Nephron (organoid): ENCODE measurements around the gene HENMT1.
A peak's percentile ranks its signal among the peaks of the same experiment; 100 is the strongest.

Experiments
- H3K27ac Mint-ChIP-seq, 3 experiments: 2 replicates each; pipeline ENCODE4 v1.8.0; 2020; ENCODE audit warnings: mixed read lengths in 3 of 3, mild to moderate bottlenecking in 2 of 3, moderate library complexity in 1 of 3
- H3K27me3 Mint-ChIP-seq: 2 replicates; pipeline ENCODE4 v1.8.0; 2021; ENCODE audit warnings: low read depth, mild to moderate bottlenecking, moderate library complexity, mixed read lengths
- H3K36me3 Mint-ChIP-seq: 2 replicates; pipeline ENCODE4 v1.8.0; 2020; ENCODE audit warnings: low read depth, mixed read lengths
- H3K4me1 Mint-ChIP-seq: 2 replicates; pipeline ENCODE4 v1.8.0; 2020; ENCODE audit warnings: mixed read lengths
- H3K4me3 Mint-ChIP-seq, 3 experiments: 2 replicates each; pipeline ENCODE4 v1.8.0; 2020; ENCODE audit warnings: mild to moderate bottlenecking in 3 of 3, mixed read lengths in 3 of 3, moderate library complexity in 2 of 3
- H3K9me3 Mint-ChIP-seq: 2 replicates; pipeline ENCODE4 v1.8.0; 2020; ENCODE audit warnings: mixed read lengths
- CTCF ChIP-seq, 3 experiments: fragments of 200-600 bp; sonication (generic); IDR thresholded peaks; one replicate each; pipeline ENCODE4 v1.5.0; 2021; ENCODE audit warnings: antibody characterized with exemption in 3 of 3; ENCODE audit not compliant: unreplicated experiment in 3 of 3

Gene HENMT1

GRCh38 chr1:108665067-108665466 lies 4.2 kb upstream of the HENMT1 start:
- no peak for TF ChIP-seq CTCF (IDR thresholded peaks at IDR 0.05; ENCODE audit: unreplicated experiment in 3 of 3)
- H3K27me3 Mint-ChIP-seq: no peaks in the 10 kb centered on the region
- peaks cover 7% of the 10 kb centered on the region for H3K4me1 Mint-ChIP-seq
- no peaks in the 10 kb centered on the region for H3K9me3 Mint-ChIP-seq
- H3K36me3 Mint-ChIP-seq: no peaks in the 10 kb centered on the region
- H3K27ac Mint-ChIP-seq: no peak overlapping the region
- H3K4me3 Mint-ChIP-seq: no peak overlapping the region

- no peak for TF ChIP-seq CTCF (IDR thresholded peaks at IDR 0.05; ENCODE audit: unreplicated experiment in 3 of 3)
- Mint-ChIP-seq H3K27ac (peak overlapping the region in 1 of 3 experiments; percentile 39), H3K36me3 (no peaks in the 10 kb centered on the region), H3K27me3 (no peaks in the 10 kb centered on the region), H3K9me3 (no peaks in the 10 kb centered on the region), H3K4me1 (peaks cover 7% of the 10 kb centered on the region), H3K4me3 (no peak overlapping the region)
Observed at GRCh38 chr1:108664481-108664880, 3.6 kb upstream of the HENMT1 start.

- H3K27ac Mint-ChIP-seq: peak overlapping the region in 2 of 3 experiments; percentile 66 to 84
- peak overlapping the region; percentile 46 to 63 (median 56) for H3K4me3 Mint-ChIP-seq
- TF ChIP-seq CTCF (IDR thresholded peaks at IDR 0.05; ENCODE audit: unreplicated experiment in 3 of 3): no peak
- no peaks in the 10 kb centered on the region for H3K27me3 Mint-ChIP-seq
- H3K9me3 Mint-ChIP-seq: no peaks in the 10 kb centered on the region
- peaks cover 7% of the 10 kb centered on the region for H3K4me1 Mint-ChIP-seq
- H3K36me3 Mint-ChIP-seq: no peaks in the 10 kb centered on the region
Observed at GRCh38 chr1:108663074-108663473, 2.2 kb upstream of the HENMT1 start.

GRCh38 chr1:108657356-108658080 lies 3.4 kb downstream of the HENMT1 start:
- Mint-ChIP-seq H3K4me1 (no peaks in the 10 kb centered on the region), H3K27me3 (no peaks in the 10 kb centered on the region), H3K36me3 (peaks cover 3% of the 10 kb centered on the region), H3K4me3 (no peak overlapping the region), H3K9me3 (peaks cover 4% of the 10 kb centered on the region), H3K27ac (no peak overlapping the region)
- no peak for TF ChIP-seq CTCF (IDR thresholded peaks at IDR 0.05; ENCODE audit: unreplicated experiment in 3 of 3)

- Mint-ChIP-seq H3K27me3 (no peaks in the 10 kb centered on the region), H3K9me3 (peaks cover 4% of the 10 kb centered on the region), H3K36me3 (peaks cover 3% of the 10 kb centered on the region), H3K4me1 (no peaks in the 10 kb centered on the region), H3K27ac (no peak overlapping the region), H3K4me3 (no peak overlapping the region)
- TF ChIP-seq CTCF (IDR thresholded peaks at IDR 0.05; ENCODE audit: unreplicated experiment in 3 of 3): no peak
Observed at GRCh38 chr1:108653431-108654105, 7.3 kb downstream of the HENMT1 start.
